Measurements from ENCODE around the gene HCRTR1.

DNA sequence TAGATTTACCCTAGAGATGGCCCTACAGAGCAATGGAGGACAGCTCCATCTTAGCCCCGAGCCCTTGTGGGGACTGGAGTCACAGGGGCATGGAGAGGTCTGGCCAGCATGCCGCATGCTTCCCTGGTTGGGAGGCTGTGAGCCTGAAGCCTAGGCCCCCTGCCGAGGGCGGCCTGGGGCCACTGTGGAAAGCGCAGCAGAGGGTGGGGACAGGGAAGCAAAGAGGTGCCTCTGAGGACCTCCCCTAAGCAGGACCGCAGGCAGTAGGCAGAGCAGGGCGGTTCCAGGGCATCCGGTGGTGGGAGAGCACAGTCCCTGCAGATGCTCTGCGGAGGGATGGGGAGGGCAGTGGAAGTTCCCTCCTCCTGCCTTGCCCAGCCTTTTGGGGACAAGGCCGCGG lies 53.7 kb downstream of the HCRTR1 start:
- TF ChIP-seq POLR2A (IDR thresholded peaks at IDR 0.05) = no peak
- TF ChIP-seq, protein P1, sequence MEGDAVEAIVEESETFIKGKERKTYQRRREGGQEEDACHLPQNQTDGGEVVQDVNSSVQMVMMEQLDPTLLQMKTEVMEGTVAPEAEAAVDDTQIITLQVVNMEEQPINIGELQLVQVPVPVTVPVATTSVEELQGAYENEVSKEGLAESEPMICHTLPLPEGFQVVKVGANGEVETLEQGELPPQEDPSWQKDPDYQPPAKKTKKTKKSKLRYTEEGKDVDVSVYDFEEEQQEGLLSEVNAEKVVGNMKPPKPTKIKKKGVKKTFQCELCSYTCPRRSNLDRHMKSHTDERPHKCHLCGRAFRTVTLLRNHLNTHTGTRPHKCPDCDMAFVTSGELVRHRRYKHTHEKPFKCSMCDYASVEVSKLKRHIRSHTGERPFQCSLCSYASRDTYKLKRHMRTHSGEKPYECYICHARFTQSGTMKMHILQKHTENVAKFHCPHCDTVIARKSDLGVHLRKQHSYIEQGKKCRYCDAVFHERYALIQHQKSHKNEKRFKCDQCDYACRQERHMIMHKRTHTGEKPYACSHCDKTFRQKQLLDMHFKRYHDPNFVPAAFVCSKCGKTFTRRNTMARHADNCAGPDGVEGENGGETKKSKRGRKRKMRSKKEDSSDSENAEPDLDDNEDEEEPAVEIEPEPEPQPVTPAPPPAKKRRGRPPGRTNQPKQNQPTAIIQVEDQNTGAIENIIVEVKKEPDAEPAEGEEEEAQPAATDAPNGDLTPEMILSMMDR (IDR thresholded peaks at IDR 0.05) = no peak
- TF ChIP-seq POLR2AphosphoS5 (IDR thresholded peaks at IDR 0.05) = no peak

All from sigmoid colon (tissue), 4 donors.